ENCODE measurements around the gene MEIG1. TPM values are rescaled to one million over a fixed set of nuclear protein-coding genes. Genes with fewer than 3 reads are reported as not detected.
A peak's percentile ranks its signal among the peaks of the same experiment; 100 is the strongest.
"Not testable (repeated sequence)": the region's sequence is repeated elsewhere in the genome, so short reads cannot be mapped to it uniquely, and the experiment has no call there.

Gene MEIG1
- total RNA-seq, 1 donor from 2014 or later, result not detected

DNA sequence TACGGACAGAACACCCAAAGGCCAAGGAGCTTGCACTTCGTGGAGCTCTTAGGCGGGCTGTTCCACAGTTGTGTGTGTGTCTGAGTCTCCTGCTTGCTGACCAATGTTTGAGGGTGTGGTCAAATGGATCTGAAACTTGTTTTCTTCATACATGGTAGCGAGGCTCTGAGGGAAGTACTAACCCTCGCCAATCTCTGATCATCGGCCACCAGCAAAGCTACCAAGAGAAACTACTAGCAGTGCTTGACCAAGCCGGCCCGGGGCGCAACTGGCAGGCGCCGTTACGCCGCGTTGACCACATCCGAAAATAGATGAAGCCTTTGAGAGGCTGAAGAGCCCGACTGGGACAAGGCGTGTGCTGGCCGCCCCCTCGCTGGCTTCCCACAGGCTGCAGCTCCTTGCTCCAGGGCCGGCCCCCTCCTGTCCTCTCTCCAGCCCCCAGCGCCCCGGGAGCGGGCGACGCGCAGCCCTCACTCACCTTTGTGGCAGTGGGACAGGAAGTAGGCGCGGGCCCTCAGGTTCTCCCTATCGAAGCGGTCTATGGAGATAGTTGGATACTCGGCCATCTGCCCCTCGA, 5.7 kb upstream of the MEIG1 start:
- H3K36me3 ChIP-seq (ENCODE audit: control insufficient read depth in 3 of 3, insufficient read depth in 3 of 3, low read length in 3 of 3), result peaks cover 0 to 5% (median 0%) of the 10 kb centered on the region in 3 donors
- peak overlapping the region; percentile 69 for H3K27ac ChIP-seq (ENCODE audit: low read depth, low read length)

DNA sequence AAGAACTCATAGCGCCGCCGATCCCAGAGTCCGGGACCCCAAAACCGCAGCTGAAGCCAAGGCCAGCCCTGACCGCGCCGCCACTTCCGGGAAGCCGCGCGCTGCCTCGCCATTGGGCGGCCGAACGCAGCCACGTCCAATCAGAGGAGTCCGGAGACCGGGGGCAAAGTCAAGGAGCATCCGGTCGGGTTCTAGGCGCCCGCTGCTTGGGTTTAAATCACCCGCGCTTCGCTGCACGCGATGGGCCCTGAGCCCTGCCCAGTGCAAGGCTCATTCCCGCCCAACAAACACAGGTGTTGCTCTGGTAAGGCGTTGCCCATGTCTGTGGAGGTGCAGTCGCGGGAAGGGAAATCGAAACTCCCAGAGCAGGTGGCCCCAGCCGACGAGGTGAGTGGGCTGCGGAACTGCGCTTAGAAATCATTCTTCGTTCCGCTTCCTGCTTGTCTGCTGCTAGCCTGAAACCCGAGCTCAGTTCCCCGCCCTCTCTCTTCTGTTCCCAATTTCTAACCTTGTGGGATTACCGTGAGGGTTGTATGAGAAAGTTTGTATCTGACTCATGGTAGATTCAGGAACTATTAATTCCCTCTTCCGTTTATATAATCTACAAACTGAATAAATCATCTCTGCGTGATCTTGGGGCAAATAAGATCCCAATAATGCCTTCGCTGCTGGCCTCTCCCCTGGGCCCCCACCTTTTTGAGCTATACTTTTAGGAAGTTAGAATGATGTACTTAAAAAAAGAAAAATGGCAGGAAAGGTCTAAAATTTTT, 5.0 kb upstream of the MEIG1 start, which contains the start of gene DCLRE1C:
Gene DCLRE1C, minus strand, starts transcription at position 96 of the 770 bp plus-strand sequence. Its CDS starts 86 bp downstream, at position 10.
- H3K9ac ChIP-seq (ENCODE audit: low read depth in 1 of 3, low read length in 3 of 3), result peak within 1 kb of the TSS; percentile 62 to 87 (median 84)
- peaks cover 13 to 19% (median 14%) of the 10 kb centered on the region in 3 donors for H3K4me1 ChIP-seq (ENCODE audit: control insufficient read depth in 3 of 3, insufficient read depth in 3 of 3, low read length in 3 of 3)
- H3K4me3 ChIP-seq (ENCODE audit: low read length in 3 of 3), result peak within 1 kb of the TSS; percentile 97 to 98 (median 98)
- no peaks in the 10 kb centered on the region for H3K27me3 ChIP-seq (ENCODE audit: control insufficient read depth in 3 of 3, insufficient read depth in 3 of 3, low read length in 3 of 3)
- peak within 1 kb of the TSS; percentile 69 for H3K27ac ChIP-seq (ENCODE audit: low read depth, low read length)
- peaks cover 0 to 4% (median 0%) of the 10 kb centered on the region in 3 donors for H3K36me3 ChIP-seq (ENCODE audit: control insufficient read depth in 3 of 3, insufficient read depth in 3 of 3, low read length in 3 of 3)
- H3K9me3 ChIP-seq (ENCODE audit: control insufficient read depth in 3 of 3, low read length in 3 of 3), result no peaks in the 10 kb centered on the region

More for the DNA sequence above, 5.7 kb upstream of the MEIG1 start:
- H3K4me1 ChIP-seq (ENCODE audit: control insufficient read depth in 3 of 3, insufficient read depth in 3 of 3, low read length in 3 of 3), result peaks cover 13 to 19% (median 14%) of the 10 kb centered on the region in 3 donors
- H3K9me3 ChIP-seq (ENCODE audit: control insufficient read depth in 3 of 3, low read length in 3 of 3), result no peaks in the 10 kb centered on the region
- H3K9ac ChIP-seq (ENCODE audit: low read depth in 1 of 3, low read length in 3 of 3), result peak overlapping the region; percentile 62 to 87 (median 84)
- peak overlapping the region; percentile 97 to 98 (median 98) for H3K4me3 ChIP-seq (ENCODE audit: low read length in 3 of 3)
- no peaks in the 10 kb centered on the region for H3K27me3 ChIP-seq (ENCODE audit: control insufficient read depth in 3 of 3, insufficient read depth in 3 of 3, low read length in 3 of 3)

DNA sequence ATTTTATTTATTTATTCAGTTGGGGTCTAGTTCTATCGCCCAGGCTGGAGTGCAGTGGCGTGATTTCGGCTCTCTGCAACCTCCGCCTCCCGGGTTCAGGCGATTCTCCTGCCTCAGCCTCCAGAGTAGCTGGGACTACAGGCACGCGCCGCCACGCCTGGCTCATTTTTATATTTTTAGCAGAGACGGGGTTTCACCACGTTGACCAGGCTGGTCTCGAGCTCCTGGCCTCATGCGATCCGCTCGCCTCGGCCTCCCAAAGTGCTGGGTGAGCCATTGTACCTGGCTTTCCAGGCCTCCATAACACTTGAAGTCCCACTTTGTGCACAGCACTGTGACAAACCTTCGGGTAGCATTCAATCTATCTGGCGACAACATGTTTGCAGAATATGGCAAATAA, 4.3 kb upstream of the MEIG1 start:
- Histone ChIP-seq H3K27me3 (ENCODE audit: control insufficient read depth in 3 of 3, insufficient read depth in 3 of 3, low read length in 3 of 3) (no peaks in the 10 kb centered on the region), H3K36me3 (ENCODE audit: control insufficient read depth in 3 of 3, insufficient read depth in 3 of 3, low read length in 3 of 3) (no peaks in the 10 kb centered on the region), H3K9me3 (ENCODE audit: control insufficient read depth in 3 of 3, low read length in 3 of 3) (no peaks in the 10 kb centered on the region), H3K27ac (ENCODE audit: low read depth, low read length) (no peak overlapping the region), H3K9ac (ENCODE audit: low read depth in 1 of 3, low read length in 3 of 3) (peak overlapping the region in 1 of 3 donors; percentile 87), H3K4me3 (ENCODE audit: low read length in 3 of 3) (peak overlapping the region in 1 of 3 donors; percentile 97), H3K4me1 (ENCODE audit: control insufficient read depth in 3 of 3, insufficient read depth in 3 of 3, low read length in 3 of 3) (peaks cover 13 to 19% (median 14%) of the 10 kb centered on the region in 3 donors)

DNA sequence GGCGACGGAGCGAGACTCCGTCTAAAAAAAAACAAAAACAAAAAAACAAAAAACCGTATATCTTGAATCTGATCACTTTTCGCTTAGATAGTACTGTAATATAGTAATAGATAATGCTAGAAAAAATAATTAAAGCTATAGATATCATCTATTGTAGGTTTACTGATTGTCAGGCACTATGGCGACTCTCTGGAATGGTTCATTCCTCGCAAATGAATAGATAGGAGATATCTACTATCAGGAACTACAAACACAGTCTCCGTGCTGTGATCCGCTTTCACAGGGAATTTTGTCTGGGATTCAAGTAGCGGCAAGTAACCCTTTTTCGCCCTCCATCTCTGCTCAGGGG, 342 bp upstream of the MEIG1 start:
- peak overlapping the region; percentile 80 to 98 (median 92) for H3K9ac ChIP-seq (ENCODE audit: low read depth in 1 of 3, low read length in 3 of 3)
- H3K9me3 ChIP-seq (ENCODE audit: control insufficient read depth in 3 of 3, low read length in 3 of 3), result no peaks in the 10 kb centered on the region
- peak overlapping the region; percentile 86 to 94 (median 93) for H3K4me3 ChIP-seq (ENCODE audit: low read length in 3 of 3)
- peaks cover 2 to 9% (median 2%) of the 10 kb centered on the region in 3 donors for H3K4me1 ChIP-seq (ENCODE audit: control insufficient read depth in 3 of 3, insufficient read depth in 3 of 3, low read length in 3 of 3)
- no peaks in the 10 kb centered on the region for H3K36me3 ChIP-seq (ENCODE audit: control insufficient read depth in 3 of 3, insufficient read depth in 3 of 3, low read length in 3 of 3)
- H3K27me3 ChIP-seq (ENCODE audit: control insufficient read depth in 3 of 3, insufficient read depth in 3 of 3, low read length in 3 of 3), result no peaks in the 10 kb centered on the region
- peak overlapping the region; percentile 93 for H3K27ac ChIP-seq (ENCODE audit: low read depth, low read length)

DNA sequence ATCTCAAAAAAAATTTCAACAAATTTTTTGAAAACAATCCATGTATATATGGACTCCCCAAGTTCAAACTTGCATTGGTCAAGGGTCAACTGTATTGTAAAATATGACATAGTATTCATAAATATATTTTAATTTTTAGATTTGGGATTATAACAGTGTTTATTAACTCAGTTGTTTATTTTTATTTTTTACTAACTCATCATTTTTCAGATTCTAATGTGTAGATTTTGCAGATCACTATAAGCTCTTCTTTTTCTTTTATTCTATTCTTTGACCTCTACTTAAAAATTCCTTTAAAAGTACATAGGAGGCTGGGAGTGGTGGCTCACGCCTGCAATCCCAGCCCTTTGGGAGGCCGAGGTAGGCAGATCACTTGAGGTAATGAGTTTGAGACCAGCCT, 8.7 kb downstream of the MEIG1 start:
- no peaks in the 10 kb centered on the region for H3K27me3 ChIP-seq (ENCODE audit: control insufficient read depth in 3 of 3, insufficient read depth in 3 of 3, low read length in 3 of 3)
- H3K4me3 ChIP-seq (ENCODE audit: low read length in 3 of 3), result no peak overlapping the region
- H3K9me3 ChIP-seq (ENCODE audit: control insufficient read depth in 3 of 3, low read length in 3 of 3), result no peaks in the 10 kb centered on the region
- no peak overlapping the region for H3K9ac ChIP-seq (ENCODE audit: low read depth in 1 of 3, low read length in 3 of 3)
- no peaks in the 10 kb centered on the region for H3K4me1 ChIP-seq (ENCODE audit: control insufficient read depth in 3 of 3, insufficient read depth in 3 of 3, low read length in 3 of 3)
- H3K27ac ChIP-seq (ENCODE audit: low read depth, low read length), result no peak overlapping the region
- no peaks in the 10 kb centered on the region for H3K36me3 ChIP-seq (ENCODE audit: control insufficient read depth in 3 of 3, insufficient read depth in 3 of 3, low read length in 3 of 3)

DNA sequence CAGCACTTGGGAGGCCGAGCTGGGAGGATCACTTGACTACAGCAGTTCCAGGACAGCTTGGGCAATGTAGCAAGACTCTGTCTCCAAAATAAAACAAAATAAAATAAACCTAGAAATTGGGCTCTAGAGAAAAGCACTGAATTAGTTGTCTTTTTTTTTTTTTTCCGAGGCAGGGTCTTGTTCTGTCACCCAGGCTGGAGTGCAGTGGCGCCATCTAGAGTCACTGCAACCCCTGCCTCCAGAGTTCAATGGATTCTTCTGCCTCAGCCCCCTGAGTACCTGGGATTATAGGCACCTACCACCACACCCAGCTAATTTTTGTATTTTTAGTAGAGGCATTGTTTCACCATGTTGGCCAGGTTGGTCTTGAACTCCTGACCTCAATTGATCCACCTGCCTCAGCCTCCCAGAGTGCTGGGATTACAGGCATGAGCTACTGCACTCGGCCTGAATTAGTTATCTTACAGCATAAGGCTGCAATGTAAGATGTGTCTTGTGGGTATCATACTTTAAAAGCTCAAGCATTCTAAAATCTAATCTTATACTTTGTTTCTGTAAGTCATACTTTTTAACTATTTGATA, 12.8 kb downstream of the MEIG1 start:
- peaks cover 0 to 5% (median 0%) of the 10 kb centered on the region in 3 donors for H3K27me3 ChIP-seq (ENCODE audit: control insufficient read depth in 3 of 3, insufficient read depth in 3 of 3, low read length in 3 of 3)
- no peak overlapping the region for H3K9ac ChIP-seq (ENCODE audit: low read depth in 1 of 3, low read length in 3 of 3)
- H3K36me3 ChIP-seq (ENCODE audit: control insufficient read depth in 3 of 3, insufficient read depth in 3 of 3, low read length in 3 of 3), result no peaks in the 10 kb centered on the region
- H3K4me3 ChIP-seq (ENCODE audit: low read length in 3 of 3), result no peak overlapping the region
- H3K9me3 ChIP-seq (ENCODE audit: control insufficient read depth in 3 of 3, low read length in 3 of 3), result no peaks in the 10 kb centered on the region
- H3K27ac ChIP-seq (ENCODE audit: low read depth, low read length), result no peak overlapping the region
- H3K4me1 ChIP-seq (ENCODE audit: control insufficient read depth in 3 of 3, insufficient read depth in 3 of 3, low read length in 3 of 3), result no peaks in the 10 kb centered on the region

DNA sequence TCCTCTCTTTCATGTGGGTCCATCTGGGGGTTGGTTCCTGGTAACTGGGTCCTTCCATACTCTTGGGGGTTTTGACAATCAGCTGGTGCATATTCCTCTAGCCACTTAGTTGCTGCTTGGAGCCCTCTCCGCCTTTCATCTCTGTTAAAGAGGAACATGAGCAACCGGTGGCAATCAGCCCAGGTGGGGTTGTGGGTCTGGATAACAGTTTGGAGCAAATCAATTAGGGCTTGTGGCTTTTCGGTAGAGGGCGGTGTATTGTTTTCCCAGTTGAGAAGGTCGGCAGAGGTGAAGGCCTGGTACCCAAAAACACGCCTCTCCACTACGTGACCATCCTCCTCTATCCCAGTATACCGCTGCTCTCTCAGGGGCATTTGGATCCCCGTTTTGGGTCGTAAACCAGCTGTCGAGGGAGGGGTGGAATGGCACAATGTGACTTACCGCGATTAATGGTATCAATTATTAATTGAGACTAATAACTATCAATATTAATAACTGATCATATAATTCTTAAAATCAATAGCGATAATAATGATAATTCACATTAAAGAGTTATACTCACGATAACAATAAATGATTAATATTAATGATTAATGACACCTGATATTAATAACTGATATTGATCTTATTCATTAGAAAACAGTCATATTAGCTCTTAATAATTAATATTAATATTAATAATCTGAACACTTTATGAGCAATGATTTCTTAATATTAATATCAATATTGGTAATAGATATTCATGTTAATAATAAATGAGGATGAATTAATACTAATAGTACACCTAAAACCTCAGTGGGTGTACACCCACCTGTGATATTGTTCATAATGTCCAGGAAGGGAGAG, 15.2 kb downstream of the MEIG1 start:
- not testable (repeated sequence) for H3K9me3 ChIP-seq (ENCODE audit: control insufficient read depth in 3 of 3, low read length in 3 of 3); H3K27me3 ChIP-seq (ENCODE audit: control insufficient read depth in 3 of 3, insufficient read depth in 3 of 3, low read length in 3 of 3); H3K9ac ChIP-seq (ENCODE audit: low read depth in 1 of 3, low read length in 3 of 3); H3K36me3 ChIP-seq (ENCODE audit: control insufficient read depth in 3 of 3, insufficient read depth in 3 of 3, low read length in 3 of 3); H3K27ac ChIP-seq (ENCODE audit: low read depth, low read length); H3K4me1 ChIP-seq (ENCODE audit: control insufficient read depth in 3 of 3, insufficient read depth in 3 of 3, low read length in 3 of 3); H3K4me3 ChIP-seq (ENCODE audit: low read length in 3 of 3)

DNA sequence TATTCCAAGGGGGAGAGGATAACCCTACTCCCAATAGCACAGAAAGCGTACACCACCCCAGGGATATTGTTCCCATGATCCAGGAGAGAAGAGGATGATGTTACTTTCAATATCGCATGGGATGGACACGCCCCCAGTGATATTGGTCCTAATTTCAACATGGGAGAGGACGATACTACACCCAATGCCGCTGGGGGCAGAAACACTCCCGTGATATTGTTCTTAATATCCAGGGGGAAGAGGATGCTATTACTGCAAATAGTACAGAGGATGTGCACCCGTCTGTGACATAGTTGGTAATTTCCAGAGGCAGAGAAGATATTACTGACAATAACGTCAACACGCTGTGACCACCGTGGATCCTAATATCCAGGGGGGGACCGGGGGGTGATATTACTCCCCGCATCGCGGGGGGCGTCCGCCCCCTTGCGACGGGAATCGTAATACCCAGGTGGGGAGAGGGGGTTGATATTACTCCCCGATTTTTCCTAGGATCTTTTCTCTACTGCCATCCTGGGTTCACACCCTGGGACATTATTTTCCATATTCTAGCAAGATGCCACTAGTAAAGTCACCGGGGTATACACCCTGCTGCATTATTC, 16.6 kb downstream of the MEIG1 start:
- no peak overlapping the region for H3K27ac ChIP-seq (ENCODE audit: low read depth, low read length)
- H3K27me3 ChIP-seq (ENCODE audit: control insufficient read depth in 3 of 3, insufficient read depth in 3 of 3, low read length in 3 of 3), result peaks cover 0 to 5% (median 0%) of the 10 kb centered on the region in 3 donors
- H3K4me3 ChIP-seq (ENCODE audit: low read length in 3 of 3), result no peak overlapping the region
- H3K9ac ChIP-seq (ENCODE audit: low read depth in 1 of 3, low read length in 3 of 3), result no peak overlapping the region
- H3K9me3 ChIP-seq (ENCODE audit: control insufficient read depth in 3 of 3, low read length in 3 of 3), result peaks cover 0 to 5% (median 0%) of the 10 kb centered on the region in 3 donors
- no peaks in the 10 kb centered on the region for H3K36me3 ChIP-seq (ENCODE audit: control insufficient read depth in 3 of 3, insufficient read depth in 3 of 3, low read length in 3 of 3)
- H3K4me1 ChIP-seq (ENCODE audit: control insufficient read depth in 3 of 3, insufficient read depth in 3 of 3, low read length in 3 of 3), result no peaks in the 10 kb centered on the region

DNA sequence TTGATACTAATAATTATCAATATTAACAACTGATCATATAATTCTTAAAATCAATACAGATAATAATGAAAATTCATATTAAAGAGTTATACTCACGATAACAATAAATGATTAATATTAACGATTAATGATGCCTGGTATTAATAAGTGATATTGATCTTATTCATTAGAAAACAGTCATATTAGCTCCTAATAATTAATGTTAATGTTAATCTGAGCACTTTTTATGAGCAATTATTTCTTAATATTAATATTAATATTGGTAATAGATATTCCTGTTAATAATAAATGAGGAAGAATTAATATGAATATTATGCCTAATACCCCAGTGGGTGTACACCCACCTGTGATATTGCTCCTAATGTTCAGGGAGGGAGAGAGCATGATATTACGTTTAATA, 23.6 kb downstream of the MEIG1 start:
- Histone ChIP-seq H3K36me3 (ENCODE audit: control insufficient read depth in 3 of 3, insufficient read depth in 3 of 3, low read length in 3 of 3) (no peaks in the 10 kb centered on the region), H3K9me3 (ENCODE audit: control insufficient read depth in 3 of 3, low read length in 3 of 3) (peaks cover 0 to 5% (median 0%) of the 10 kb centered on the region in 3 donors), H3K27ac (ENCODE audit: low read depth, low read length) (no peak overlapping the region), H3K27me3 (ENCODE audit: control insufficient read depth in 3 of 3, insufficient read depth in 3 of 3, low read length in 3 of 3) (no peaks in the 10 kb centered on the region), H3K4me1 (ENCODE audit: control insufficient read depth in 3 of 3, insufficient read depth in 3 of 3, low read length in 3 of 3) (no peaks in the 10 kb centered on the region), H3K9ac (ENCODE audit: low read depth in 1 of 3, low read length in 3 of 3) (no peak overlapping the region), H3K4me3 (ENCODE audit: low read length in 3 of 3) (no peak overlapping the region)

Measured in skeletal muscle tissue (tissue), 4 donors.